Measurements from ENCODE around the gene SLC2A6.

Gene SLC2A6

DNA sequence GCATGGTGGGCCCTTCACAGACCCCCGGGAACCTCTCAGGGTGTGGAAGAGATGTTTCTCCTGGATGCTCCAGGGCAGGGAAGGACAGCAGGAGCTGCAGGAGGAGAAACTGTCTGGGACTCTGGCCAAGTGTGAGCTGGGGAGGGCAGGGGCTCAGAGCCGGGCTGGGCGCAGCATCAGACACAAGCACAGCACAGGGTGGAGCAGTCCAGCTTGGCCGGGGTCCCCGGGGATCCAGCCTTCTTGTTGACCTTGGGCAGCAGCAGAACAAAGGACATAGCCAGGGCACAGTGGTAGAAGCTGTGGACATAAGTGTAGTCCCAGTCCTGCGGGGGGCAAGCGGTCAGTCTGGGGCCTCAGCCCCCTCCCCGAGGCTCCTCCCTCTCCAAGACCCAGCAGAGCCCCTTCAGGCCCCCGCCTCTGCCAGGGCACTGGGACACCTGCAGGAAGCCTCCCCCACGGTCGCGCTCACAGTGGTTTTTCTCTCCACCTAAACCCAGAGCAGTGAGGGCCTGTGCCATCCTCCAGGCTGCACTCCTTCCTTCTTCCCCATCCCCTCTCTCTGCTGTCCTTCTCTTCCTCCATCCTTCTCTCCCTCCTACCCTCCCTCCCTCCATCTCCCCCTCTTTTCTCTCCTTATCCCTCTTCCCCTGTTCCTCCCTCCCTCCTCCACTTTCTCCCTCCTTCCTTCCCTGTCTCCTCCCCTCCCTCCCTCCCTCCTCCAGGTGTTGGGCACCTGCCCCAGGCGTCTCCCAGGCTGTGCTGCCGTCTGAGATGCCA lies 35.8 kb upstream of the SLC2A6 start:
- H3K27me3 ChIP-seq (replicated peaks; ENCODE audit: control insufficient read depth, insufficient read depth, low read length), result peaks cover 10% of the 10 kb centered on the region
- no peak overlapping the region for H3K9ac ChIP-seq (ENCODE audit: low read length)
- no peaks in the 10 kb centered on the region for H3K9me3 ChIP-seq (ENCODE audit: control insufficient read depth, low read length)
- H3K4me1 ChIP-seq (ENCODE audit: control insufficient read depth, insufficient read depth, low read length), result no peaks in the 10 kb centered on the region
- H3K4me3 ChIP-seq (ENCODE audit: low read length), result no peak overlapping the region
- no peak for DNase-seq (ENCODE audit: low read depth)
- no peaks in the 10 kb centered on the region for H3K36me3 ChIP-seq (ENCODE audit: control insufficient read depth, insufficient read depth, low read length, severe bottlenecking)

DNA sequence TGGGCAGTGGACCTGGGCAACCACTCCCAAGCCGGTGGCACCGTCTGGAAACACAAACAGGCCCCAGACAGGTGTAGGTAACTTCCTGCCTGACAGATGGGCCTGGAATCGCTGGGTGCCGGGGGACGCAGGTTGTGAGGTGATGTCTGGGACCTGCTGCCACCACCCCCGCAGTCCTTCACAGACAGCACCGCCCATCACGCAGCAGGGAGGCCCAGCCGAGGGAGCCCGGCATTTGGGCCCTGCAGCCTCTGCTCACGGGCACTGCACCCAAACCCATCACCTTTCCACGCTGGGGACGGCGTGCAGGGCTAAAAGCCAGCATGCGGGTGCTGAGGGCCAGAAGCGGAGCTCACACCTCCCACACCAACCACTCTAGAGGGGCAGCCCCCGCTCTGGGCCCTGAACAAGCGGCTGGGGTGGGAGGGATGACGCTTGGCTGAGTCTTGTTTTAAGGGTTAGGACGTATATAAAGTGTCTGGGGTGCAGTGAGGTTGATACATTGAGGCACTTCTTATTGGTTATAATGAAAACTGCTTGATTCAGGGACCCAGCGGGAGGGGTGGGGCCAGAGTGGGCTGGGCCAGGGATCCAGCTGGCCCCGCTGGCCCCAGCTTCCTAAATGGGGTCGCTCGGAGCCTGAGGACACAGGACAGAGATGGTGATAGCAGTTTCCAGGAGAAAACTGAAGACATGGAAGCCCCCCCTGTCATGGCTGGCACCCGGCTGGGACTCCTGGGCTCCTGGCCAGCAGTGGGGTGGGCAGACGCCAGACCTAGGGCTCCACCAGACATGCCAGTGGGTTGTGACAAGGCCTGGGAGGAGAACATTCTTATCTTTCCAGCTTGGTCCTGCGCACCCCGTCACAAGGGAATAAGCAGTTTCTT lies 34.6 kb upstream of the SLC2A6 start:
- Histone ChIP-seq H3K9me3 (ENCODE audit: control insufficient read depth, low read length) (no peaks in the 10 kb centered on the region), H3K9ac (ENCODE audit: low read length) (no peak overlapping the region), H3K4me1 (ENCODE audit: control insufficient read depth, insufficient read depth, low read length) (no peaks in the 10 kb centered on the region), H3K4me3 (ENCODE audit: low read length) (no peak overlapping the region), H3K36me3 (ENCODE audit: control insufficient read depth, insufficient read depth, low read length, severe bottlenecking) (no peaks in the 10 kb centered on the region), H3K27me3 (replicated peaks; ENCODE audit: control insufficient read depth, insufficient read depth, low read length) (peaks cover 10% of the 10 kb centered on the region)
- DNase-seq (ENCODE audit: low read depth), result no peak

DNA sequence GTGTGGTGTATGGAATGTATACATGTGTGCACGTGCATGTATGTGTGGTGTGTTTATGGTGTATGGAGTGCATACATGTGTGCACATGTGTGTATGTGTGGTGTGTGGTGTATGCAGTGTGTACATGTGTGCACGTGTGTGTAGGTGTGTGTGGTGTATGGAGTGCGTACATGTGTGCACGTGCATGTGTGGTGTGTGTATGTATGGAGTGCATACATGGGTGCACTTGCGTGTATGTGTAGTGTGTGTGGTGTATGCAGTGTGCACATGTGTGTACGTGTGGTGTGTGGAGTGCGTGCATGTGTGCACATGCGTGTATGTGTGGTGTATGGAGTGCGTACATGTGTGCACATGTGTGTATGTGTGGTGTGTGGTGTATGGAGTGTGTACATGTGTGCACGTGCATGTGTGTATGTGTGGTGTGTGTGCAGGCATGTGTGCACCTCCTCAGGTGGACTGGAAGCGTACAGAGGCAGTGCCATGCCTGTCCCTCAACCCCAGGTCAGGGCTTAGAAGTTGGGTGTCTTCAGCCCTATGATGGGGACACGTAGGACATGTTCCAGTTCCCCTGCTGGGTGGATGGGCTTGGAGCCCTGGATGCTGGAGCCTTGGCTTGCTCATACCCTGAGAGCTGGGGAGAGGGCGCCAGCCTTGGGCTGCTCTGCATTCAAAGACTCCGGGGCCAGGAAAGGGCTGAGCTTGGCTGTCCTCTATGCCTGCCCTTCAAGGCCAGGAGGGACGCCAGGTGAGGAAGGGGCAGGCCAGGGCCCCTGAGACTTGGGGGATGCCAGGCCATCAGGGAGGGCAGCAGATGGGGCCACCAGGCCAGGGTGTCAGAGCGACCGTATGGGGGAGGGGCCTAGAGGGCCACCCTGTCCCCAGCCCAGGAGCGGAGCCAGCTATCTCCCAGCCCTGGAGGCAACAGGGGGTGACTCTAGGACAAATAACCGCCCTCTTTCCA lies 33.6 kb upstream of the SLC2A6 start:
- no peaks in the 10 kb centered on the region for H3K9me3 ChIP-seq (ENCODE audit: control insufficient read depth, low read length)
- H3K4me3 ChIP-seq (ENCODE audit: low read length), result no peak overlapping the region
- no peak for DNase-seq (ENCODE audit: low read depth)
- no peaks in the 10 kb centered on the region for H3K4me1 ChIP-seq (ENCODE audit: control insufficient read depth, insufficient read depth, low read length)
- no peak overlapping the region for H3K9ac ChIP-seq (ENCODE audit: low read length)
- peaks cover 7% of the 10 kb centered on the region for H3K27me3 ChIP-seq (replicated peaks; ENCODE audit: control insufficient read depth, insufficient read depth, low read length)
- H3K36me3 ChIP-seq (ENCODE audit: control insufficient read depth, insufficient read depth, low read length, severe bottlenecking), result no peaks in the 10 kb centered on the region

- Histone ChIP-seq H3K9me3 (ENCODE audit: control insufficient read depth, low read length) (no peaks in the 10 kb centered on the region), H3K9ac (ENCODE audit: low read length) (no peak overlapping the region), H3K27me3 (replicated peaks; ENCODE audit: control insufficient read depth, insufficient read depth, low read length) (peaks cover 7% of the 10 kb centered on the region), H3K4me1 (ENCODE audit: control insufficient read depth, insufficient read depth, low read length) (peaks cover 4% of the 10 kb centered on the region), H3K4me3 (ENCODE audit: low read length) (no peak overlapping the region), H3K36me3 (ENCODE audit: control insufficient read depth, insufficient read depth, low read length, severe bottlenecking) (no peaks in the 10 kb centered on the region)
- DNase-seq (ENCODE audit: low read depth), result no peak
These were observed 32.7 kb upstream of the SLC2A6 start for GRCh38 chr9:133511607-133512006.

DNA sequence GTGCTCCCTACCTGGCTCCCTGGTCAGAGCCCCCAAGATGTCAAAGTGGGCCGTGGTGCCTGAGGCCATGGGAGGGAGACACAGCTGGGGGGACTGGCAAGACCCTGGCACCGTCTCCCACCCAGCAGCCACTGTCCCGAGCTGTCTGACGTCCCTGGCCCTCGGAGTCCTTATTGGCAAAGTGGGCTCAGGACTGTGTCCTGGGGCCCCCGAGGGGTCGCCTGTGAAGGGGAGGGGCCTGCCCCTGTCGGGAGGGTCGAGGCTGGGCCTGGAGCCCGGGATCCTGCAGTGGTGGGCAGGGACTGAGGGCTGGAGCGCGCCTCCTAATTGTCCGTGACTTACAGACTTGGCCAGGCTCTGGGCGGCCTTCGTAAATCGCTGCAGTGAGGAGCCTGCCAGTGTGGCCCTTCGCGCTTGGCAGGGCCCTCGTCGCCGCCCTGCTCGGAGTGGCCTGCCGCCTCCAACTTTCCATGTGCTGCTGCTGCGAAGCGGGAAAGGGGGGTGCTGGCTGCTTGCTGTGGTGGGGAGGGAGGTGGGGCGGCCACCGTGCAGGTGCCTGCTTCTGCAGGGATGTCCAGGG lies 32.1 kb upstream of the SLC2A6 start:
- Histone ChIP-seq H3K4me1 (ENCODE audit: control insufficient read depth, insufficient read depth, low read length) (peaks cover 6% of the 10 kb centered on the region), H3K36me3 (ENCODE audit: control insufficient read depth, insufficient read depth, low read length, severe bottlenecking) (no peaks in the 10 kb centered on the region), H3K9me3 (ENCODE audit: control insufficient read depth, low read length) (no peaks in the 10 kb centered on the region), H3K27me3 (replicated peaks; ENCODE audit: control insufficient read depth, insufficient read depth, low read length) (peaks cover 6% of the 10 kb centered on the region), H3K4me3 (ENCODE audit: low read length) (no peak overlapping the region), H3K9ac (ENCODE audit: low read length) (no peak overlapping the region)
- DNase-seq (ENCODE audit: low read depth), result no peak

DNA sequence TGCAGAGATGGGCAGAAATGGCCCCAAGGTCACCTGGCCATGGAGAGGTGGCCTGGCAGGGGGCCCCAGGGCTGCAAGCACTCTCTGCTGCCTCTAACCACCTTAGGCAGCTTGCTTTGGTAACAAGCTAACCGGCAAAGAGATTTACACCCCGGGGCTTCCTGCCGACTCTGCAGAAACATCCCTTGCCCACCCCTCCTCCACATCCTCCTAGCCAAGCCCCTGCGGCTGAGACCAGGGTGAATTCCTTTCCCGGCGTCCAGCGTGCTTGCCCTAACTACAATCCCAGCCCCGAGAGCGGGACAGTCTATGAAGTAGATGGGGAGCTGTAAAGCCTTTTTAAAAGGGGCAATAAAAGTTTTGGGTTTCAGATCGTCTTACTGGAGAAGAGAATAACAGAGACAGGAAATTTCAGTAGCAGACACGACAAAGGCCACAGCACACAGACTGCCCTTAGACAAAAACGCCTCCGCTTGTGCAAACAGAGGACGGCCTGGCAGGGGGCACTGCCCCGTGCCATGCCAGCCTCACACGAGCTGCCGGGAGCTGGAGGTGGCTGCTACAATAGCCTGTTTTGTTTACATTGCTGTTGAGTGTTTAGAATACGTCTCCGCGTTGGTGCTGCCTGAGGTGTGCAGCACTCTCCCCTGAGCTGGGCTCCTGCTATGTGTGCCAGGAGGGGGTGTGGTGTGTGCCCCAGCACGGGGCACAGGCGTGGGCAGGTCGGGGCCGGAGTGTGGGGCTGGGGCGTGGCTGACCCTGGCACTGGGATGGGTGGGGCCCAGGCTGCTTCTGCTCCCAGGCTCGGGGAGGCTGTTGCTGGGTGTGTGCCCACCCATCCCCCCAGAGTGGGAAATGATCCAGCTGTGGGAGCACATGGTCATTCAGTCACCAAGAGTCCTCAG lies 30.5 kb upstream of the SLC2A6 start:
- Histone ChIP-seq H3K4me3 (ENCODE audit: low read length) (no peak overlapping the region), H3K4me1 (ENCODE audit: control insufficient read depth, insufficient read depth, low read length) (peaks cover 16% of the 10 kb centered on the region), H3K9ac (ENCODE audit: low read length) (no peak overlapping the region), H3K36me3 (ENCODE audit: control insufficient read depth, insufficient read depth, low read length, severe bottlenecking) (no peaks in the 10 kb centered on the region), H3K27me3 (replicated peaks; ENCODE audit: control insufficient read depth, insufficient read depth, low read length) (peaks cover 3% of the 10 kb centered on the region), H3K9me3 (ENCODE audit: control insufficient read depth, low read length) (no peaks in the 10 kb centered on the region)
- DNase-seq (ENCODE audit: low read depth), result peak; percentile 25

DNA sequence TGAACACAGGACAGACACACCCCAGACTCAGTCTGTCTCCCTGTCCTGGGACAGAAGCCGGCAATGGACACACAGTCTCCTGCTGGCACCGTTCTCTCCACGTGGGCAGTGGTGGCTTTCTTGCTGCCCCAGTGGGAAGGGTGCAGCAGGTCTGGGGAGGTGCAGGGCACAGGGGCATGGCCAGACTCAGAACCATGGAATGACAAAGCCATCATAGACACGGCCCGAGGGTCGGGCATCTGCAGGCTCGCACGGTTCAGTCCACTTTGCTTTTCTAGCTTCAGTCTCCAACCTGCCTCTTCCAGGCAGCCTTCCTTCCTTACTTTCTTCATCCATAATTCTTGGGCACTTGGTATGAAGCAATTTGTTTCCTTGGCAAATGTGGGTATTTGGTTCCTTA lies 29.1 kb upstream of the SLC2A6 start:
- Histone ChIP-seq H3K9ac (ENCODE audit: low read length) (no peak overlapping the region), H3K36me3 (ENCODE audit: control insufficient read depth, insufficient read depth, low read length, severe bottlenecking) (no peaks in the 10 kb centered on the region), H3K27me3 (replicated peaks; ENCODE audit: control insufficient read depth, insufficient read depth, low read length) (peaks cover 3% of the 10 kb centered on the region), H3K4me1 (ENCODE audit: control insufficient read depth, insufficient read depth, low read length) (peaks cover 16% of the 10 kb centered on the region), H3K9me3 (ENCODE audit: control insufficient read depth, low read length) (peaks cover 2% of the 10 kb centered on the region), H3K4me3 (ENCODE audit: low read length) (no peak overlapping the region)
- no peak for DNase-seq (ENCODE audit: low read depth)

GRCh38 chr9:133507246-133507965 lies 28.5 kb upstream of the SLC2A6 start:
- DNase-seq (ENCODE audit: low read depth), result no peak
- Histone ChIP-seq H3K4me1 (ENCODE audit: control insufficient read depth, insufficient read depth, low read length) (peaks cover 16% of the 10 kb centered on the region), H3K36me3 (ENCODE audit: control insufficient read depth, insufficient read depth, low read length, severe bottlenecking) (no peaks in the 10 kb centered on the region), H3K9me3 (ENCODE audit: control insufficient read depth, low read length) (peaks cover 6% of the 10 kb centered on the region), H3K9ac (ENCODE audit: low read length) (no peak overlapping the region), H3K27me3 (replicated peaks; ENCODE audit: control insufficient read depth, insufficient read depth, low read length) (peaks cover 3% of the 10 kb centered on the region), H3K4me3 (ENCODE audit: low read length) (no peak overlapping the region)

GRCh38 chr9:133506653-133507038 lies 27.7 kb upstream of the SLC2A6 start:
- no peak overlapping the region for H3K9ac ChIP-seq (ENCODE audit: low read length)
- no peaks in the 10 kb centered on the region for H3K36me3 ChIP-seq (ENCODE audit: control insufficient read depth, insufficient read depth, low read length, severe bottlenecking)
- no peak overlapping the region for H3K4me3 ChIP-seq (ENCODE audit: low read length)
- no peak for DNase-seq (ENCODE audit: low read depth)
- H3K4me1 ChIP-seq (ENCODE audit: control insufficient read depth, insufficient read depth, low read length), result peaks cover 16% of the 10 kb centered on the region
- H3K27me3 ChIP-seq (replicated peaks; ENCODE audit: control insufficient read depth, insufficient read depth, low read length), result peaks cover 3% of the 10 kb centered on the region
- peaks cover 13% of the 10 kb centered on the region for H3K9me3 ChIP-seq (ENCODE audit: control insufficient read depth, low read length)

Measured in adipocyte (in vitro differentiated cells).